UCSD-AML1 (cell line): ENCODE measurements around the gene E2F8.

Experiments used
- DNase-seq: peaks from one replicate; lab custom pipeline; 2025; ENCODE audit not compliant: unreplicated experiment; lab: John Stamatoyannopoulos, UW

The E2F8 gene

DNA sequence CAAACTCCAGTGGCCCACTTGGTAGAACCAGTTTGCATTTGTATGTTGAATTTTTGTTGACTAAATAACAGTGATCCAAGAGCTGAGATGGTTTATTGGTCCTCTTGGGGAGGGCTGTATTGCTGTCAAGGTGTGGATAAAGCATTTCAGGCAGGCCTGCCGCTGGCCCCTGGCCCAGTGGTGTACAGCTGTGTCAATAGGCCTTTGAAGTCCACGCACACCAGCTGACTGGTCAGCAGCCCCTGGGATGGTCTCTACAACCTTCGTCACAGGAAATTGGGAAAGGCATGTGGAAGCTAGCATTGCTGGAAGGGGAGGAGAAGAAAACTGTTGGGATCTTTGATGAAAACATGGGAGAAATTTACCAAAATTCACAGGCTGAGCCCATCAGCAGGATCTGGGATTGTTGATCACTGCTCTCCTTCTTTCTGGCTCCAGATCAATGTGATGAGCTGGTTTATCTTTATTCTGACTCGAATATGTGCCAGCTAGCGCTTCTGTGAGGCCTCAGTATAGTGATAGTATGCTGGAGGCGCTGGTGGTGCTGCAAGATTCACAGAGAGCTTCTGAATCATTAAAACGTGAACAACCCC, 12.5 kb upstream of the E2F8 start:
- no peak for DNase-seq

DNA sequence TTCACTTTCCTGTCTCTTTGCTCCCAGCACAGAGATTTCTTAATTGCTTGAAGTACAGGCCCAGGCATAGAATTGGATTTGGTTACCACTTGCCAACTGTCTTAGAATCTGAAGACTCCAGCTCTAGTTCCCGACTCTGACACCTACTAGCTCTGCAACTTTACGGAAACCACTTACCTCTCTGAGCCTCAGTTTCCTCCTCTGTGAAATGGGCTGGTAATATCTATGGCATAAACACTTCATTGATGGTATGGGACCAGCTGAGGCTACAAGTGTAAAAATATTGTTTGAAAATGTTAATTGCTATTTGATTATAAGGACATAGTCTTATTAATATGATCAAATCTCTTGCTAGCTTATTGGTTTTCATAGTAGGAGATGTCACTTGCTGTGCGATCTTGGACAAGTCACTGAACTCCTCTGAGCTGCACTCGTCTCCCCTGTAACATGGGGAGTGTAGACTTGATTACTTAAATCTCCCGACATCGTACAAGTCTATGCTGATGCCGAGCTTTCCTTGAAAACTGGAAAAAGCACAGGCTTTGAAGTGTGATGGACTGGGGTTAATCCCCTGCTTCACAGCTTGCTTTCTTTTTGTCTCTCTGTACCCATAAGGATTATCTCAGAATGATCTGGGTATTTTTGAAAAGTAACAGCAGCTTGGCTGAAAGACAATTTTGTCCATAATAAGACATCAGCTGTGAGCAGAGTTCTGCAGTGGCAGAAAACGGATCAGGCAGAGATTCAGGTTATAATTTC, 11.8 kb upstream of the E2F8 start:
- DNase-seq = no peak

DNA sequence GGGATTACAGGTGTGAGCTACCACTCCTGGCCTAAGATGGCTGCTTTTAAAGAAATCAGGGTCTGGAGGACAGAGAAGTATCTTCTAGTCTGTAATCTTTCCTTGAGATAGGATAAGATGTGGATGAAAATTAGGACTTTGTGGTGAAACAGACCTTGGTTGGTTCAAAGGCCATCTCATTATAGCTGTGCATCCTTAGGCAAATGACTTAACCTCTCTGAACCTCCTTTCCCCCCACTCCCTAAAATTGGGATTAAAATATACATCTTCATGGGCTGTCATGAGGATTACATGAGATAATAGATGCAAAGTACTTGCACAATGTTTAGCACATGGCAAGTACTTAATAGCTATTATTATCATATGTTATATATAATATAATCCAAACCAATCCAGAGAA, 10.8 kb upstream of the E2F8 start:
- DNase-seq = no peak

DNA sequence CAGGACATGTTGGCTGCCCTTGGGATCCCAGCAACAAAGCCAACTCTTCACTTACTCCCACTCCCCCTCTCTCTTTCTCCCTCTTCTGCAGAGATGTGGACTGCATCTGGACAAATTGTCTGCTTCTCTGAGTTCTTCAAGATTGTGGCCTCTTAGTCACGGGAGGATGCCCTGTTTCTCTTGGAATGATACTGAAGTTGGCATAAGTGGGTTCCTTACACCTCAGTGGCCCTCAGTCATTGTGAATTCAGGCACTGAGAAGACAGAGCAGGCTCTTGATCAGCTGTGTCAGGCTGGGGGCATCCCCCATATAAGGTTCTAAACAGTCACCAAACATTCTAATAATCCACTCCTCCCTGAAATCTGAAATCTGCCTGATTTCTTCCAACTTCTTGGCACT, 6.1 kb upstream of the E2F8 start:
- DNase-seq = no peak

DNA sequence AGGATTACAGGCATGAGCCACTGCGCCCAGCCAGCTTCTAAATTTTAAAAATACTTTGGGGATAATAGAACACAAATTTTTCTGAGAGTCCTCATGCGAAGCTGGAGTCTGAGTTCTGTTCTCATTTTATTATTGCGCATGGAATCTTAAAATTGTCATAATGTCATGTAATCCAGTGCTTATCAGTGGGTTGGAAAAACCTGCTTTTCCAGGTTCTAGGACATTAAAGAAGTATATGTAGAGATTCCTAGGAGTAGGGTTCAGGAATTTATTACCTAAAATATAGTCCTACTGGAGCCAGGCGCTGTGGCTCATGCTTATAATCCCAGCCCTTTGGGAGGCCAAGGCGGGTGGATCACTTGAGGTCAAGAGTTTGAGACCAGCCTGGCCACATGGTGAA, 4.6 kb upstream of the E2F8 start:
- no peak for DNase-seq

DNA sequence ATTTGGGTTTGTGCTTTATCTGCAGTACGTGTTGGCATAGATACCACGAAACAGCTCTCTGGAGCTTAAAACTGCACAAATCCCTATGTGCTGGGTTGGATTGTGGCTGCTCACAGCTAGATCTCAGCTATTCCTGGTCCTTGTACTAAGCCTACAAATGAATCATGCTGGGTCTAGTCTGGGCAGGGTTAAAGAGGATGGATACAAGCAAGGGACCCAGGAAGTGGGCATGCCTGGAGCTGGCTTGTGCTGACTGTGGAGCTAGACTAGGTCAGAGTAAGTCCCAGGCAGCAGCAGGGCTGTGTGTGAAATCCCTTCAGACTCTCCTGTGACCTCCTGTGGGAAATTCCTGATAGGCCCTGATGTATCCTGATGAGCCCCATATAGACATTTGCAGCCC, 3.9 kb upstream of the E2F8 start:
- DNase-seq = no peak

DNA sequence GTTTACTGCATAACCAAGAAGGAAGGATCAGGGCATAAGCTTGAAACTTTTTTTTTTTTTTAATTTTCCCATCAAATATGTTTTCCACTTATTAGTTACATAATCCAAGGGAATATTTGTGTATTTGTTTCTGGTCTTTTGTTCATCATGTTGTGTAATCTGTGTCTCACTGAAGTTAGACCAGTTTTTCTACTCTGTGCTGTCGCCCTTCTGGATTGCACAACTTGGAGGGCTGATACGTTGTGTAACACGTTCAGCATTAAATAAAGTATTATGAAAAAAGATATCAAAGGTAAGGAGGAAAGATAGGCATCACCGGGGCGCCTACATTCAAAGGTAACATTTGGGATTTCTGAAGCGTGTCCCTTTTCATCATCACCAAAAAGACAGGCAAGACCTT, 3.3 kb upstream of the E2F8 start:
- no peak for DNase-seq

DNA sequence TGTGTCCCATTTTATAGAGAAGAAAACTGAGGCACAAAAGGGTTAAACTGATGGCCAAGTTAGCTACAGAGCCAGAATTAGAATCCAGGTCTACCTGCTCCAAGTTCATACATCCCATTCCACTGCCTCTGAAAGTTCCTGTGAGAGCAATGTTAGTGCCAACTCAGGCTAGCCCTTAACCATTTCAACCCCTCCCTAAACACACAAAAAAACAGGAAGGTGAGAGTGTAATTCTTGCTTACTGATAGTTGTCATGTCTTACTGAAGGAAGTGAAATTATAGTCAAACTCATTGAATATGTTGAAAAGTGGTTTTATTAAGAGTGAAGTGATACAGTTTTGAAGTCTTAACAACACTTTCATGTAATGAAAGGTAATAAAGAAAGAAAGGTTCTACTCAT, 2.9 kb upstream of the E2F8 start:
- DNase-seq = no peak

DNA sequence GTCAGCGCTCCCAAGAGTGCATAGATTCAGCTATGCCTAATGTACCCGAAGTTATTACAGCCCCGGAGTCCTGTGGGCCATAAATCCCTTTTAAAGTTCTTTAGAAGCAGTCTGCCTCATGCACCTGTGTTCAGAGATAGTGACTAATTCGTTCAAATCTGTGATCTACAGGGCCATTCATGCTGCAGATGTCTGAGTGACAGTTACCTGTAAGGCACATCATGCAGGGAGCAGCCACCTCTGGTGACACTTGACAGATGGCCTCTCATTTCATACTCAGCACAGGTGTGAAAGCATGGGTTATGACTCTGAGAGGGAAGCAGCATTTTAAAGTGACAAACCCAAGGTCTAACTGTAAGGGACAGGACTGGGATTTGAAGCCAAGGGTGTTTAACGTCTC, 2.4 kb upstream of the E2F8 start:
- DNase-seq = no peak

DNA sequence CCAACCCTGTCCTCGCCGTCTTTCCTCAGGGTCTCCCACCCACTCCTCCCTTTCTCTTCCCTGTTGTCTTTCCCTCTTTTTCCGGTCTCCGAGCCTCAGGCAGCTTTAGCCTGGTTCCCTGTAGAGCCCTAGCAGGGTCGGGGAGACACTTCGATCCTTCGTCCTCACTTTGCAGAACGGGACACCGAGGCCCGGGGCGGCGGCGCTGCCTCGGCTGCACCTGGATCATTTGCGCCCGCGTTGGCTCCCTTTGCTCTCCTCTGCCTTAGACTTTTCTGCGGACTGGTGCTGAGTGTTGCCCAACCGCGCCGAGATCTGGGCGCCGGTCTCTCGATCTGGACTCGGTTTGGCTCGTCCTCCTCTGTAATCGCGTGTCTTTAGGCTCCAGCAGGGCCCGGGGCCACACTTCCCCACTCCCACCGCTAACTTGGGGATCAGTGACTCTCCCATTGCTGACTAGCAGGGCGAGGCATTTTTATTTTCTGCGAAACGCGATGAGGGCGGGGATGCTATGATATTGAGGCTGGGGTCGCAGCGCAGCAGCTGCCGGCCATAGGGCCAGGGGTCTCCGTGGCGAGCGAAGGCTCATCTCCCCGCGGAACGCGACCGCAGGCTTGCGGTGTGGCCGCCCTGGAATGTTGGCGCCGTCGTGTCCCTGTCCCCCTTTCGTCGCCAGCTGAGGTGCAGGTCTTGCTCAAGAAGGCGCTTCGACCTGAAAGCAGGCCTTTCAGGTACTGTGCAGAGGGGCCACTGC, 1.6 kb upstream of the E2F8 start:
- no peak for DNase-seq

DNA sequence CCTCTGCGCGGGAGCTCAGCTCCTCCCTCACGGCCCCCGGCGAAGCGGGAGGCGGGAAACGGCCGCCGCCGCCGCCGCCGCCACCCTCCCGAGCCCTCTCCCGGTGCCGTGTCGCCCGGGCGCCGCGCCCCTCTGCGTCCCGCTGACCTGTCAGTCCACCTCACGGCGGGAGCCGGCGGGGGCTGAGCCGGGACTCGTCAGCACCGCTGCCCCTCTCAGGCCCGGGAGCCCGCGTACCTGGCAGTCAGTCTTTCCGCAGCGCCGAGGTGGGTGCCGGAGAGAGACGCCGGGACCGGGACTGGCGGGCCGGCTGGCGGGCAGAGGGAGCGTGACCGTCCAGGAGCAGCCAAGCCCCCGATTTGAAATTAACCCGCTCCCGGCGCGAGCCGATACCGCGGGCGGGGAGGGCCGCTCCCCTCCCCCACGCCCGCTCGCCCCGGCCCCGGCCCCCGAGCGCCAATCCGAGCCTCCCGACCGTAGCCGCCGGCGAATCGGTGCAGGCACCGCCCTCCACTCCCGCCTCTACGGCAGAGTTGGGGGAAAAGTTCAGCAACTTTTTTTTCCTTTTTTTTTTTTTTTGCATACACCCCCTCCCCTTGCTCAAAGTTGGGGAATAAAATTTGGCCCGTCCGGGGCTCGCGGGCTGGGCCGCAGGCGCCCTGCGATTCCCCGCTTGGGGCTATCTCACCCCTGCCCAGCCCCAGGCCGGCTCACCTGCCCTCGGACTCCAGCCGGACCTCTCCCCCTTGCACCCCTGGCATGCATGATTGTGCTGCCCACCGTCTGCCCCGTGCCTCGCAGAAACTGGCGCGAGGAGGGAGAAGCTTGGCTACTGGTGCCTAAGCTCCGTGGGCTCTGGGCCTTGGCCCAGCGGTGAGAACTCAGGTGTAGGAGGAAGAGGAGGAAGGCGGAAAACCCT, 774 bp upstream of the E2F8 start:
- no peak for DNase-seq

DNA sequence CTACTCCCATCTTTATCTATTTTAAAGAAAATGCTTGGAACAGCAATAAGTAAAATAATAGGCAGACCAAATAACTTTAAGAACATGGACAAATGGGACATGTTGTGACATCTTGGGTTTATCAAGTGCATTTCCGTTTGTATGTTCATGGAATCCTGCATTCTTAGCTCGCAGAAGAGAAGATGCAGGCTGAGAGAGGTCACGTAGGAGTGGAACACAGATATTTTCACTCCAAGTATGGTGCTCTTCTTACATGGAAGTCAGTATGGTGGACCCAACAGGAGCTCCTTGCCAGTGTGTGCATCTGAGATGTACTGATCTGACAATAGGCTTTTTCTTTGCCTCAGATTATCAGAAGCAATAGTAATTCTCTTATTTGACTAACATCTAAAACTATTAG, 1.7 kb downstream of the E2F8 start:
- no peak for DNase-seq

DNA sequence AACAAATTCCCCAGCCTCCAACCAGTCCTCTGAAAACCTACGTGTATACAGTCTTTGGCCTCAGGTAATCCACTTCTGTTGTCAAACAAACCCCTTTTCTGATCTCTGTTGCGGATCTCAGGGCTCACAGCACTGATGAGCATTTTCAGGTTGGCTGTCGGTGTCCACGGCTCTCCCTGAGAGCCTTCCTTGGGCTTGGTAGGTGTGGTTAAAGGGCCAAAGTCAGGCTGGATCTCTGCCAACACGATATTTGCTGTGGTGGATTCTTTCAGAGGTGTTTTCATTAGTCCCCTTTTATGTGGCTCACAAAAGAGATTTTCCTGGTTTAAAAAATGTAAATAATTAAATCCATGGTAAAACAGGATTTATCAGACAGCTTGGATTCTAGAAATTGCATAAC, 2.9 kb downstream of the E2F8 start:
- DNase-seq = no peak

DNA sequence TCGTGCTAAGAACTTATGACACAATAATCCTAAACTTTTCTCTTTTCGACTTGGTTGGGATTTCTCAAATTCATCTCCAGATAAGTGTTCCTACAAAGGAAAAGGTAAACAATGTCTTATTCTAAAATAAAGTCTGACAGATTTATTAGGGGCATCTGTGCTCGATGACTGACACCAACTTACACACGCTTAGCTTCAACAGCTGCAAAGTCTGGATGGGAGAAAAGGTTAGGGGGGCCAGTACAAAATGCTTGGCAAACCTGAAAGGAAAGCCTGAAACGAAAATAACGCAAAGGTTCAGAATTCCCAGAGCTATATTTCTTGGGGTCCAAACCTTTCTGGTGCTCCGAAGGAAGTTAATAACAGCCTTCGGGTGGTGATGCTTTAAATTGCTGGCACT, 3.4 kb downstream of the E2F8 start:
- DNase-seq = no peak

DNA sequence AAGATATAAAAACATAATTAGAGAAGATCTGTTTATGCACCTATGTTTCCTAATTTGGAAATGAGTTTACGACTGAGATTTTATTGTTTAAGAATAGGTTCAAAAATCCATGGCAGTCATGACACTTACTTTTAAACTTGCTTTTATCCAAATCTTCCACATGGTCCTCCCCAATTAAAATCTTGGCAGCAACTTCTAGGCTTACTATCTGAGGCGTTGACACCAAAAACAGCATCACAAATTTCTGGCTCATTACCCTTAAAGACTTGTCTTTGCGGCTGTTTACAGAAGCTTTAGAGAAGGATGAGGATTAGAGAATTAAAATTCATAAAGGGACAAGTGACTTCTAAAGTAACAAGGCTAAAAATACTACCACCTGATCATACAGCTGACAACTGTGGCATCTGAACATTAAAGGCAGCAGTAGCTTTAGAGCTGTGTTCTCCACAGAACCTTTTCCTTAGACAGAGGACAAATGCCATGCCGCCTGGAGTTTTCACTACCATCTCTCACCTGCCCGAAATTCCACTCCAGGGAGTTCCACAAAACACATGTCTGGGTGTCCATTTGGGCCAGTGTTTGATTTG, 6.4 kb downstream of the E2F8 start:
- no peak for DNase-seq

DNA sequence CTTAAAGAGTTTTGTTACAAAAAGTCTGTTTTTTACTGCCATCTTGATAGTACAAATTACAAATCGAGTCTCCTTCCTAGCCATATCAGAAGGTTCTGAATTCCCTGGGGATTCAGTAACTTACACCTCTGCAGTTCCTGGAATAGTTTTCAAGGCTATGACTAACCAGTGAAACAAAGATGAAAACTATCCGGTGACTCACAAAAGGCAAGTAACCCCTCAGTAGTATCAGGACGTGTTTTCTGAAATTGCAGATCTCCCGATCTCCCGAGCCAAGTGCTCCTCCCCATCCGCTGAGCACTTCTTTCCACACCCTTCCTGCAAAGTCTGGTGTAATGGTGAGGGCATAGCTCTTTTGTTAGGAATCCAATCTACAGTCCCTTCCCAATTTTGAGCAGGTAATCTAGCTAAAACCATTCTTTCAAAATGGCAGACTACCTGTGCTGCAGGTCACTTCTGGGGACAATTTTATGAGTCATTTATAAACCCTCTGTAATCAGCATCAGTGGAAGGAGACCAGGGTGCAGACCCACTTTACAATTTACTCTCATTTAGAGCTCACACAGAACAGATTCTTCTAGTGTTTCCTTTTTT, 7.7 kb downstream of the E2F8 start:
- DNase-seq = no peak

DNA sequence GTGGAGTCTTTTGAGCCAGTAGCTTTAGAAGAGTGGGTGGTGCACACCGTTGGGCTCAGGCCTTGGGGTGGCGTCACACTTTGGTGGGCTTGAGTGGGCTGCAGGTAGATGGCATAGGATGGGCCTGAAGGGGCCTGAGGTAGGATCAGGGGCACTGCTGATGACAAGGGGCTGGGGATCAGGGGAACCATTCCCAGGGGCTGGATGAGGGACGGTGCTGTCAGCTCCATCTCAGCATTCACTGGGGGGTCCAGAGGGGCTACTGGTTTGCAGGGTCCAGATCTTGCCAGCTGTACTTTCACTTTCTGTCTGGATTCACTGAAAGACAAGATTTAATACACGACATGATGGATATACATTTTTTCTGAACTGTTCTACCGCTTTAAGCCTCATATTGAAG, 11.1 kb downstream of the E2F8 start:
- no peak for DNase-seq

DNA sequence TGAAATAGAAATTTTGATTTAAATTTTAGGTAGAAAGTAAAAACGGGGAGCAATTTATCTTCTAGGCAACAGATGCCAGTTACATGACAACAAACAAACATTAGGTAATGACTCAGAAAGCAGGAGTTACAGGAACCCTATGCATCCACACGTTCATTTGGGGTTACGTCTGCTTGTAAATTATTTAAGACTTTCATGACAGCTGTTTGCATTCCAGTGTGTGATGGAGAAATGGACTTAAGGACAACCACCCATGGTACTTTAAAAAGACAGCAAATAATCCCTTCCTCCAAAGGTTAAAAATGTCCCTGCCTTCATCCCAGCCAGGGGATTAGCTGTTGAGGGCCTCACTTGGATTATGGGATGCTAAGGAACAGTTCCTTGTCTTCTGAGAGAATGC, 11.8 kb downstream of the E2F8 start:
- no peak for DNase-seq

DNA sequence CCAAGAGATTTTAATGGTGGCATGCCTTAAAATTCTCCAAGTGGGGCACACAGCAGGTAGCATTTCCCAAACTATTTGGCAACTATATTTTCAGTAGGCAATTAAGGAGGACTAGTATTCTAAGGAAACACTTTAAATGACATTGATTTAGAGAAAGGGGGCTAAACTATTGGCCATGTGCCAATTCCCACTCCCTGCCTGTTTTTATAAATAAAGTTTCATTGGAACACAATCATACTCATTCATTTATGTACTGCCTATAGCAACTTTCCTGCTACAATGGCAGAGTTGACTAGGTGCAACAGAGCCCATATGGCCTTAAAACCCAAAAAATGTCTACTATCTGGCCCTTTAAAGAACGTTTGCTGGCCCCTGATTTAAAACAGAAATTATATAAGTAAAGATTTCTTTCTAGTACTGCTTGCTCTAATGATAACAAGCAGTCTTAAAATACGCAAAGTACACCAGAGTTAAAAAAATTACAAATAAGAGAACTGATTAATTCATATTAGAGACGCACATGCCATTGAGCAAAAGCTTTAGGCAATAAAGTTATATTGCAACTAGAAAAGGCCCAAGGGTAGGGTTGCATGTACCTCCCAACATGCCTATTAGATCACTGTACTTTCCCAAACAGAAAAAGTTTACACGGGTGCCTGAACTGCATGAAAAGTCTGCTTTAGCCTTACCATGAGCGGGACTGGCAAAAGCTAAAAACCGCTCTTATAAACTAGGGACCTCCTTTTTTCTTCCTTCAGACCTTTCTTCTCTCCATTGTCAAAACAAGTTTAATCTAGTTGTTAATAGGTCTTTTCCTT, 14.2 kb downstream of the E2F8 start:
- DNase-seq = no peak

DNA sequence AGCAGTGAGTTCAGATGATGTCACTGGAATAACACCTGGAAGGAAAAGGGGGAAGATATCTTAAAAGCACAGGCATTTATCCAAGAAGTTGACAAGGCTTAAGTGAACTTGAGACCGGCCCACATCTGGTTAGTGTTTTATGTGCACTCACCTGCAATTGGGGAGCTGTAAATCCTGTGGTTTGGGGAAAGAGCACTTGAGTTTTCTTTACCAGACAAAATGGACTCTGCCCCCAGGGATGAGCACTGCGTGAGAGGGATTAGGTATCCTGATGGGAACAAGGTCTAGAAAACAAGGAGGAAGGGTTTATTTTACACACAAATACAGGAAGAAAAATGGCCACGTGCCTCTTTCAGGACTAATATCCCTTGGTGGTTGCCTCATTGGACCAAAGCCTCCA, 15.2 kb downstream of the E2F8 start:
- DNase-seq = no peak
